Endothelial cell of umbilical vein (primary cell): ENCODE data around the gene PTGDR2. TPM values are rescaled to one million over a fixed set of nuclear protein-coding genes. Genes with fewer than 3 reads are reported as not detected.

Experiments
- BruUV-seq: library from RNA; stranded (reverse); fragments of 400-500 nt; replicated peaks from 2 replicates; lab custom pipeline; 2021; lab: Mats Ljungman, UMichigan
- CTCF ChIA-PET: fragments of 300-600, 350-600 bp; sonication (Branson Sonifier 250); formaldehyde crosslinking; loops from one replicate; lab custom pipeline; 2021; ENCODE audit warnings: antibody characterized with exemption, inconsistent platforms; lab: Charles Lee
- POLR2A ChIA-PET: fragments of 300-600, 350-600 bp; sonication (Branson Sonifier 250); formaldehyde crosslinking; loops from one replicate; lab custom pipeline; 2021; ENCODE audit warnings: antibody characterized with exemption, inconsistent platforms; lab: Charles Lee
- DNase-seq: peaks from one replicate; pipeline ENCODE4 v3.0.0-alpha.2; 2011; ENCODE audit warnings: low read depth, low spot score
- FAIRE-seq: peaks from 2 replicates; lab custom pipeline; 2011; peaks lifted over from hg19 to GRCh38; lab: Jason Lieb, UNC
- H2AFZ ChIP-seq: 2 replicates; pipeline ENCODE4 v1.6.0; 2012; ENCODE audit warnings: low read depth, low read length, control low read depth, inconsistent platforms
- H3K27ac ChIP-seq: 2 replicates; pipeline ENCODE4 v1.5.1; 2011; ENCODE audit warnings: low read depth, mild to moderate bottlenecking, control low read depth, low read length, moderate library complexity; ENCODE audit not compliant: insufficient read depth
- H3K27me3 ChIP-seq, 2 experiments: 2 replicates each; pipeline versions ENCODE4 v1.6.0 to v1.6.1; 2011; ENCODE audit warnings: low read length in 2 of 2, mixed read lengths in 1 of 2; ENCODE audit not compliant: control insufficient read depth in 2 of 2, insufficient read depth in 2 of 2
- H3K36me3 ChIP-seq, 2 experiments: 2 replicates in 1 of 2; 3 replicates in 1 of 2; pipeline ENCODE4 v1.5.1; 2011; ENCODE audit warnings: low read length in 2 of 2, mild to moderate bottlenecking in 1 of 2, moderate library complexity in 1 of 2; ENCODE audit not compliant: control insufficient read depth in 2 of 2, insufficient read depth in 2 of 2; ENCODE audit errors: extremely low read depth in 1 of 2
- H3K4me1 ChIP-seq: 3 replicates; pipeline ENCODE4 v1.5.1; 2011; ENCODE audit warnings: mild to moderate bottlenecking, low read length; ENCODE audit not compliant: control insufficient read depth, insufficient read depth; ENCODE audit errors: extremely low read depth
- H3K4me2 ChIP-seq: 2 replicates; pipeline ENCODE4 v1.6.1; 2011; ENCODE audit warnings: low read length, control low read depth, mixed read lengths; ENCODE audit not compliant: insufficient read depth
- H3K4me3 ChIP-seq, 3 experiments: fragments of 200-600 bp in 1 of 3; sonication (generic), shearing (Covaris generic) in 1 of 3; replicated peaks in 1 of 3; 2 replicates each; pipeline ENCODE4 v1.5.1; 2011 to 2016; ENCODE audit warnings: control low read depth in 3 of 3, low read length in 3 of 3, mild to moderate bottlenecking in 2 of 3, inconsistent platforms in 1 of 3, low read depth in 1 of 3, moderate library complexity in 1 of 3; ENCODE audit not compliant: insufficient read depth in 1 of 3
- H3K79me2 ChIP-seq: 2 replicates; pipeline ENCODE4 v1.6.0; 2012; ENCODE audit warnings: low read length, inconsistent platforms; ENCODE audit not compliant: control insufficient read depth, insufficient read depth
- H3K9ac ChIP-seq: replicated peaks from 2 replicates; pipeline ENCODE3; 2011; ENCODE audit warnings: low read length, control low read depth; ENCODE audit not compliant: insufficient read depth; ENCODE audit errors: extremely low read depth
- H3K9me1 ChIP-seq: replicated peaks from 3 replicates; pipeline ENCODE4 v1.6.0; 2011; ENCODE audit warnings: mild to moderate bottlenecking, low read length; ENCODE audit not compliant: control insufficient read depth, insufficient read depth; ENCODE audit errors: extremely low read depth
- H3K9me3 ChIP-seq: replicated peaks from 2 replicates; pipeline ENCODE4 v1.5.1; 2012; ENCODE audit warnings: low read length, inconsistent platforms; ENCODE audit not compliant: control insufficient read depth, insufficient read depth
- H4K20me1 ChIP-seq: replicated peaks from 2 replicates; pipeline ENCODE3; 2011; ENCODE audit warnings: mild to moderate bottlenecking, low read length; ENCODE audit not compliant: control insufficient read depth, insufficient read depth; ENCODE audit errors: extremely low read depth
- CTCF ChIP-seq, 2 donors: IDR thresholded peaks; 1 replicate in 1 of 2; 2 replicates in 1 of 2; pipeline ENCODE4 v1.5.1; 2011; ENCODE audit warnings: low read length in 2 of 2, mild to moderate bottlenecking in 2 of 2, moderate library complexity in 2 of 2, control low read depth in 1 of 2, inconsistent platforms in 1 of 2, low read depth in 1 of 2; ENCODE audit not compliant: insufficient read depth in 1 of 2; ENCODE audit errors: extremely low read depth in 1 of 2
- EZH2 ChIP-seq: IDR thresholded peaks from 2 replicates; pipeline ENCODE4 v1.6.1; 2012; ENCODE audit warnings: borderline replicate concordance, low read depth, mild to moderate bottlenecking, moderate library complexity, low read length, inconsistent platforms; ENCODE audit not compliant: severe bottlenecking
- FOS ChIP-seq: IDR thresholded peaks from 2 replicates; pipeline ENCODE4 v1.6.1; 2011; ENCODE audit warnings: mild to moderate bottlenecking, low read length, moderate library complexity, borderline replicate concordance; ENCODE audit not compliant: insufficient read depth
- GATA2 ChIP-seq: IDR thresholded peaks from 2 replicates; pipeline ENCODE4 v1.7.0; 2011; ENCODE audit warnings: low read depth, mild to moderate bottlenecking, moderate library complexity, mixed read lengths, low read length; ENCODE audit not compliant: insufficient read length, insufficient read depth
- JUN ChIP-seq: IDR thresholded peaks from 2 replicates; pipeline ENCODE4 v1.6.1; 2011; ENCODE audit warnings: borderline replicate concordance, low read depth; ENCODE audit not compliant: insufficient read length, insufficient read depth
- MAX ChIP-seq: IDR thresholded peaks from 2 replicates; pipeline ENCODE4 v1.6.1; 2011; ENCODE audit not compliant: insufficient read depth, insufficient read length
- MYC ChIP-seq: IDR thresholded peaks from one replicate; pipeline ENCODE4 v1.6.1; 2011; ENCODE audit warnings: mild to moderate bottlenecking, low read depth, low read length
- POLR2A ChIP-seq: IDR thresholded peaks from 2 replicates; pipeline ENCODE4 v1.6.1; 2012; ENCODE audit warnings: low read depth, mild to moderate bottlenecking, control low read depth, low read length
- POLR2AphosphoS5 ChIP-seq: IDR thresholded peaks from 2 replicates; pipeline ENCODE4 v1.6.1; 2012; ENCODE audit warnings: low read depth, mild to moderate bottlenecking, control low read depth, low read length, moderate library complexity; ENCODE audit not compliant: insufficient read depth
- dilution Hi-C: fragments of 300-500 bp; cut with MboI; formaldehyde crosslinking; loops from one replicate; pipeline ENCODE4 v1.15.0; 2019; ENCODE audit warnings: low sequenced_read_pairs; ENCODE audit not compliant: extremely low pct_ligation_motif_present
- intact Hi-C: fragments of 100-400 bp; cut with micrococcal nuclease; formaldehyde crosslinking; loops from one replicate; pipeline ENCODE4 v1.10.0; 2022
- polyA plus RNA-seq, 4 experiments: library from polyadenylated mRNA; depleted of rRNA in 3 of 4; stranded (reverse) in 3 of 4; unstranded in 1 of 4; fragments of >200 nt; gene quantifications; 2 replicates each; pipeline versions ENCODE4 v1.2.1 to v1.2.3, GENCODE V29; 2011 to 2012; ENCODE audit warnings: missing spikeins in 1 of 4
- total RNA-seq: library from RNA; stranded (reverse); gene quantifications from 2 replicates; pipeline ENCODE4 v1.2.3, GENCODE V29; 2021

Gene PTGDR2
- total and polyA plus RNA-seq, 2 donors (not counting 3 experiments of a cell fraction or from before 2014, with no cell fraction given): 0.15 TPM; not detected in 1

- POLR2A ChIA-PET: no interaction called here
- FAIRE-seq: no peak
- Histone ChIP-seq H3K79me2 (peaks cover 12% of the 10 kb centered on the region), H3K4me2 (no peak overlapping the region), H3K27ac (no peak overlapping the region), H3K9ac (no peak overlapping the region), H4K20me1 (no peaks in the 10 kb centered on the region), H3K4me1 (peaks cover 31% of the 10 kb centered on the region), H3K9me3 (no peaks in the 10 kb centered on the region), H3K9me1 (no peaks in the 10 kb centered on the region), H3K27me3 (no peaks in the 10 kb centered on the region), H2AFZ (no peak overlapping the region), H3K4me3 (no peak overlapping the region), H3K36me3 (no peaks in the 10 kb centered on the region)
- dilution Hi-C loops (no loop called here), intact Hi-C loops (loop anchor here (10.0 kb wide), 1 partner anchor 317 kb away; no protein-coding TSS in a partner anchor)
- BruUV-seq: no TSS peak
- no peak for DNase-seq
- TF ChIP-seq POLR2A (no peak), EZH2 (no peak), MYC (no peak), JUN (no peak), FOS (no peak), GATA2 (no peak), POLR2AphosphoS5 (no peak), MAX (no peak), CTCF (IDR thresholded peaks at IDR 0.05; ENCODE audit: extremely low read depth in 1 of 2, insufficient read depth in 1 of 2, low read depth in 1 of 2, low read length in 2 of 2) (no peak)
- CTCF ChIA-PET: interaction anchor here (1.4 to 12.7 kb wide), 2 partner anchors 51 to 61 kb away, joined by 9 to 607 read pairs; no protein-coding TSS in a partner anchor
These were observed 17.6 kb downstream of the PTGDR2 start for GRCh38 chr11:60838132-60838531.
